H4 (cell line): ENCODE results near the gene ERCC6L. TPM values are rescaled to one million over a fixed set of nuclear protein-coding genes. Genes with fewer than 3 reads are reported as not detected.

Source experiments
- DNase-seq: peaks from one replicate; pipeline ENCODE4 v3.0.0-alpha.2; 2015; ENCODE audit warnings: low spot score
- total RNA-seq: library from RNA; depleted of rRNA; stranded (reverse); fragments of >200 nt; shearing (Covaris generic); gene quantifications from 2 replicates; pipeline ENCODE4 v1.2.3, GENCODE V29; 2014; rRNA removed

Gene ERCC6L
- total RNA-seq, 1 experiment from 2014 or later = 13.1 TPM

DNA sequence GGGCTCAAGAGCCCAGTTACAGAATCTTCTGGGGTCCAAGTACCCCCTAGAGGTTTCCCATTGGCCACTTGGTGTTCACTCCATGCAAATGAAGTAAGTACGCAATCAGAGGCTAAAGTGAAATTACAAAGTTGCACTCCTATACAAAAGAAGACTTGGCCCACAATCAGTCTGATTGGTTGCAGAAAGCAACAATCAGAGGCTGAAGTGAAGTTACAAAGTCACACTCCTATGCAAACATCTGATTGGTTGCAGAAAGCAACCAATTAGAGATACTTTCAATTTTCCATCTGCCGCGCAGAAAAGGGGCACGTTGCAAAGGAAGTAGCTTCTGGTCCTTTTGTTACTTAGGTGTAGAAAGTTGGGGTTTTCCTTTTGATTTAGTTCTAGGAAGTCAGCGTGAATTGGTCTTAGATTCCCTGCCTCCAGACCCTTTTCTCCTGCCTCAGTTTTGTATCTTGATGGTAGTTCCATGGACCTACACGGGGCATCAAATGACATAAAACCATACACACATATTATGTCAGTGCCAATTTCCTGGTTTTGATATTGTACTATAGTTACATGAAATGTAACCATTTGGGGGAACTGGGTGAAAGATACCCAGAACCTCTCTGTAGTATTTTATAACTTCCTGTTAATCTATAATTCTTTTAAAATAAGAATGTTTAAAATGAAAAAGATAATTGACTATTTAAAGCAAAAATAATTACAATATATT, 69.7 kb downstream of the ERCC6L start:
- peak; percentile 46 for DNase-seq

DNA sequence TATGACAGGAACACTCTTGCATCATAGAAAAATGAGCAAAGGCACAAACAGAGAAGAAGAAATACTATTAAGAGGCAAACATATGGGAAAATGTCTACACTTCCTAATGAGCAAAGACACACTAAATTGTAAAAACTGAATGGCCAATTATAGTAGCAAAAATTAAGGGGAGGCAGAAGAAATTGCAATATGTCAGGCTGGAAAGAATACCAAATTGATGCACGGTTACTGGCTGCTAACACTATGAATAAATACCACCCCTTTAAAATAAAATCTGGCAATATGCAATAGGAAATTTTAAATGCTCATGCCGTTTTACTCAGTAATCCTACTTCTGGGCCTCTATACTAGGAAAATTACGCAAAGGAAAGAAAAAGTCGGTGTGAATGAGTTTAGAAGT, 73.3 kb downstream of the ERCC6L start:
- DNase-seq = no peak

DNA sequence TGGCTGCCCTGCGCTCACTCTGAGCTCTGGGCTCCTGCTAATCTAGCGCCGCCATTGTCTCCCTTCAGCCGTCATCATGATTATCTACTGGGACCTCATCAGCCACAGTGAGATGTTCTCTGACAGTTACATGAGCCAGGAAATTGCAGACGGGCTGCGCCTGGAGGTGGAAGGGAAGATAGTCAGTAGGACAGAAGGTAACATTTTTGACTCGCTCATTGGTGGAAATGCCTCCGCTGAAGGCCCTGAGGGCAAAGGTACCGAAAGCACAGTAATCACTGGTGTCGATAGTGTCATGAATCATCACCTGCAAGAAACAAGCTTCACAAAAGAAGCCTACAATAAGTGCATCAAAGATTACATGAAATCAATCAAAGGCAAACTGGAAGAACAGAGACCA, 79.1 kb downstream of the ERCC6L start:
- DNase-seq = no peak

DNA sequence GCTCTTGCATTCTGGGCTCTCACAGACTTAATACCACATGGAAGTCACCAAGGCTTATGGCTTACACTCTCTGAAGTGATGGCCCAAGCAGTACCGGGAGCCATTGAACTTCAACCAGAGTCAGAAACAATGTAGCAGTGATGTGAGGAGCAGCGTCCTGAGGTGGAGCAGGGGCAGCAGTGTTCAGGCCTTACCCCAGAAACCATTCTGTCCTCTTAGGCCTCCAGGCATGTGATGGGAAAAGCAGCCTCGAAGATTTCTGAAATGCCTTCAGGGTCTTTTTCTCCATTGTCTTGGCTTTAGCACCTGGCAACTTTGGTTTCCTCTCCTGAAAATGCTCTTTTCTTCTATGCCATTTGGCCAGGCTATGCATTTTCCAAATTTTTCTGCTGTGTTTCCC, 80.1 kb downstream of the ERCC6L start:
- no peak for DNase-seq

Other genes starting within 250 kb of the ERCC6L start
- 0.48 and 0.90 TPM in 2 replicates for gene RTL5, start 107.1 kb downstream of the ERCC6L start, total RNA-seq
- gene PIN4, start 57.3 kb downstream of the ERCC6L start, total RNA-seq = 15.1 and 16.2 TPM in 2 replicates
- 1,565 and 1,610 TPM in 2 replicates for gene RPS4X, start 38.2 kb upstream of the ERCC6L start, total RNA-seq
- gene CITED1, start 66.9 kb upstream of the ERCC6L start, total RNA-seq = 0.33 and 1.1 TPM in 2 replicates